Muscle layer of duodenum (tissue), 2 donors: Measurements from ENCODE around the gene ROR1.
A peak's percentile ranks its signal among the peaks of the same experiment; 100 is the strongest.

Source experiments
- H3K27ac ChIP-seq: one replicate; pipeline ENCODE4 v1.7.0; 2013; ENCODE audit warnings: mild to moderate bottlenecking, low read length
- H3K27me3 ChIP-seq: one replicate; pipeline ENCODE4 v1.7.0; 2013; ENCODE audit warnings: low read depth, mild to moderate bottlenecking, control low read depth, low read length
- H3K36me3 ChIP-seq, 2 donors: one replicate each; pipeline ENCODE4 v1.7.0; 2013; ENCODE audit warnings: low read length in 2 of 2, control low read depth in 1 of 2, mild to moderate bottlenecking in 1 of 2; ENCODE audit not compliant: insufficient read depth in 2 of 2, control insufficient read depth in 1 of 2
- H3K4me1 ChIP-seq, 2 donors: one replicate each; pipeline ENCODE4 v1.7.0; 2013; ENCODE audit warnings: low read length in 2 of 2, mild to moderate bottlenecking in 2 of 2, control low read depth in 1 of 2, moderate library complexity in 1 of 2; ENCODE audit not compliant: insufficient read depth in 2 of 2, control insufficient read depth in 1 of 2
- H3K4me3 ChIP-seq, 2 donors: one replicate each; pipeline ENCODE4 v1.7.0; 2013; ENCODE audit warnings: low read length in 2 of 2, low read depth in 1 of 2, mild to moderate bottlenecking in 1 of 2
- H3K9me3 ChIP-seq, 2 donors: one replicate each; pipeline ENCODE4 v1.7.0; 2013; ENCODE audit warnings: low read length in 2 of 2, control low read depth in 1 of 2, mild to moderate bottlenecking in 1 of 2; ENCODE audit not compliant: control insufficient read depth in 1 of 2
- donor health status: healthy.

ROR1 gene

GRCh38 chr1:63770381-63770780 lies 3.4 kb upstream of the ROR1 start:
- Histone ChIP-seq H3K27me3 (no peaks in the 10 kb centered on the region), H3K9me3 (no peaks in the 10 kb centered on the region), H3K27ac (no peak overlapping the region), H3K4me1 (peaks cover 0 to 3% of the 10 kb centered on the region in 2 donors), H3K36me3 (no peaks in the 10 kb centered on the region), H3K4me3 (no peak overlapping the region)

GRCh38 chr1:63772201-63772600 lies 1.6 kb upstream of the ROR1 start:
- Histone ChIP-seq H3K27ac (no peak overlapping the region), H3K27me3 (no peaks in the 10 kb centered on the region), H3K4me3 (no peak overlapping the region), H3K9me3 (no peaks in the 10 kb centered on the region), H3K4me1 (peaks cover 3 to 8% of the 10 kb centered on the region in 2 donors), H3K36me3 (no peaks in the 10 kb centered on the region)

GRCh38 chr1:63772876-63773275 lies 941 bp upstream of the ROR1 start:
- no peak overlapping the region for H3K27ac ChIP-seq
- H3K9me3 ChIP-seq, result no peaks in the 10 kb centered on the region
- H3K27me3 ChIP-seq, result no peaks in the 10 kb centered on the region
- H3K4me3 ChIP-seq, result no peak overlapping the region
- peaks cover 3 to 8% of the 10 kb centered on the region in 2 donors for H3K4me1 ChIP-seq
- H3K36me3 ChIP-seq, result no peaks in the 10 kb centered on the region

- Histone ChIP-seq H3K27ac (peak overlapping the region; percentile 65), H3K4me1 (peaks cover 3 to 8% of the 10 kb centered on the region in 2 donors), H3K9me3 (no peaks in the 10 kb centered on the region), H3K27me3 (no peaks in the 10 kb centered on the region), H3K36me3 (no peaks in the 10 kb centered on the region), H3K4me3 (peak overlapping the region; percentile 56 to 84)
Observed at GRCh38 chr1:63773496-63773814, 362 bp upstream of the ROR1 start.

- Histone ChIP-seq H3K27ac (peak overlapping the region; percentile 1), H3K36me3 (no peaks in the 10 kb centered on the region), H3K4me1 (peaks cover 3 to 15% of the 10 kb centered on the region in 2 donors), H3K9me3 (no peaks in the 10 kb centered on the region), H3K4me3 (peak overlapping the region; percentile 77 to 92), H3K27me3 (no peaks in the 10 kb centered on the region)
Observed at GRCh38 chr1:63774617-63775417, 1.0 kb downstream of the ROR1 start.

- H3K27me3 ChIP-seq, result no peaks in the 10 kb centered on the region
- no peaks in the 10 kb centered on the region for H3K36me3 ChIP-seq
- H3K4me3 ChIP-seq, result peak overlapping the region; percentile 77 to 92
- H3K9me3 ChIP-seq, result no peaks in the 10 kb centered on the region
- H3K27ac ChIP-seq, result peak overlapping the region; percentile 1
- H3K4me1 ChIP-seq, result peaks cover 3 to 15% of the 10 kb centered on the region in 2 donors
Observed at GRCh38 chr1:63775418-63776127, 1.8 kb downstream of the ROR1 start.

- Histone ChIP-seq H3K4me3 (no peak overlapping the region), H3K9me3 (no peaks in the 10 kb centered on the region), H3K27ac (no peak overlapping the region), H3K4me1 (peaks cover 3 to 19% of the 10 kb centered on the region in 2 donors), H3K36me3 (no peaks in the 10 kb centered on the region), H3K27me3 (no peaks in the 10 kb centered on the region)
Observed at GRCh38 chr1:63777286-63777685, 3.5 kb downstream of the ROR1 start.

GRCh38 chr1:63777965-63778880 lies 4.4 kb downstream of the ROR1 start:
- Histone ChIP-seq H3K36me3 (no peaks in the 10 kb centered on the region), H3K9me3 (no peaks in the 10 kb centered on the region), H3K27me3 (no peaks in the 10 kb centered on the region), H3K4me1 (peaks cover 3 to 19% of the 10 kb centered on the region in 2 donors), H3K4me3 (no peak overlapping the region), H3K27ac (no peak overlapping the region)

- Histone ChIP-seq H3K4me3 (no peak overlapping the region), H3K4me1 (peaks cover 0 to 19% of the 10 kb centered on the region in 2 donors)
Observed at GRCh38 chr1:63779338-63780211, 5.8 kb downstream of the ROR1 start.

GRCh38 chr1:63780565-63780964 lies 6.7 kb downstream of the ROR1 start:
- Histone ChIP-seq H3K27ac (no peak overlapping the region), H3K4me3 (no peak overlapping the region), H3K36me3 (no peaks in the 10 kb centered on the region), H3K4me1 (peaks cover 0 to 19% of the 10 kb centered on the region in 2 donors), H3K27me3 (no peaks in the 10 kb centered on the region), H3K9me3 (no peaks in the 10 kb centered on the region)

More at GRCh38 chr1:63779338-63780211, 5.8 kb downstream of the ROR1 start:
- Histone ChIP-seq H3K27ac (no peak overlapping the region), H3K27me3 (no peaks in the 10 kb centered on the region), H3K36me3 (no peaks in the 10 kb centered on the region), H3K9me3 (no peaks in the 10 kb centered on the region)
